Kidney (tissue), 14 donors: ENCODE data around the gene FIP1L1. TPM values are rescaled to one million over a fixed set of nuclear protein-coding genes. Genes with fewer than 3 reads are reported as not detected.

Experiments
- DNase-seq, 5 donors: peaks; one replicate each; pipeline ENCODE4 v3.0.0-alpha.2; 2013 to 2020
- FAIRE-seq: peaks from 2 replicates; lab custom pipeline; 2012; peaks lifted over from hg19 to GRCh38; lab: Jason Lieb, UNC
- H3K27ac ChIP-seq, 2 donors: one replicate each; pipeline ENCODE4 v1.7.0; 2013; ENCODE audit warnings: low read depth in 2 of 2, low read length in 2 of 2, inconsistent platforms in 1 of 2
- H3K27me3 ChIP-seq: one replicate; pipeline ENCODE4 v1.7.1; 2013; ENCODE audit warnings: low read length, inconsistent platforms; ENCODE audit not compliant: control insufficient read depth, insufficient read depth
- H3K36me3 ChIP-seq, 3 donors: one replicate each; pipeline versions ENCODE4 v1.7.0 to v1.7.1; 2013; ENCODE audit warnings: low read length in 3 of 3, control low read depth in 1 of 3, inconsistent platforms in 1 of 3; ENCODE audit not compliant: insufficient read depth in 3 of 3, control insufficient read depth in 2 of 3
- H3K4me1 ChIP-seq, 3 donors: one replicate each; pipeline versions ENCODE4 v1.7.0 to v1.7.1; 2013; ENCODE audit warnings: low read length in 3 of 3, inconsistent platforms in 1 of 3, low read depth in 1 of 3; ENCODE audit not compliant: control insufficient read depth in 2 of 3, insufficient read depth in 2 of 3
- H3K4me3 ChIP-seq, 3 donors: one replicate each; pipeline versions ENCODE4 v1.7.0 to v1.8.1; 2013; ENCODE audit warnings: low read length in 3 of 3, control low read depth in 1 of 3, inconsistent platforms in 1 of 3
- H3K9ac ChIP-seq, 3 donors: one replicate each; pipeline versions ENCODE4 v1.7.0 to v1.7.1; 2013; ENCODE audit warnings: low read length in 3 of 3, control low read depth in 1 of 3, inconsistent platforms in 1 of 3
- H3K9me3 ChIP-seq, 3 donors: one replicate each; pipeline versions ENCODE4 v1.7.0 to v1.7.1; 2013; ENCODE audit warnings: low read length in 3 of 3, control low read depth in 1 of 3, inconsistent platforms in 1 of 3; ENCODE audit not compliant: control insufficient read depth in 2 of 3, insufficient read depth in 1 of 3
- intact Hi-C: fragments of 100-400 bp; cut with DNase I; formaldehyde crosslinking; loops from one replicate; pipeline ENCODE4 v1.11.1; 2022
- polyA plus RNA-seq: library from polyadenylated mRNA; stranded (reverse); fragments of 350-450 nt; fragmentation: Illumina TruSeq; extraction: RNeasy Lipid Tissue Mini Kit (QIAGEN cat#74804); gene quantifications from one replicate; pipeline ENCODE4 v1.2.3, GENCODE V29; 2014; ENCODE audit warnings: low read depth, low replicate concordance; ENCODE audit not compliant: insufficient read depth
- total RNA-seq: library from RNA; stranded (reverse); fragmentation: NEBNext Ultra II Directional; extraction: Animal tissue kit (Norgen Biotek cat#: 25700); gene quantifications from one replicate; pipeline ENCODE4 v1.2.1, GENCODE V29; 2021
- TF ChIP-seq, protein P1 (sequence below): IDR thresholded peaks from 3 replicates; pipeline ENCODE4 v1.5.1; 2012; ENCODE audit warnings: mild to moderate bottlenecking, moderate library complexity, borderline replicate concordance; ENCODE audit not compliant: insufficient read depth; ENCODE audit errors: extremely low read depth
- donor health status: control.
- donor health status: control.
- donor health status: control.
- donor health status: control.
- donor health status: control.
- donor health status: DM: yes; HTN: yes; CAD: no.
- donor health status: Normal renal cell carcinoma (clear cell type).

The FIP1L1 gene
- total and polyA plus RNA-seq, 2 donors from 2014 or later, result 25.5 to 48.0 TPM

- Histone ChIP-seq H3K4me1 (peaks cover 0 to 3% (median 0%) of the 10 kb centered on the region in 3 donors), H3K36me3 (no peaks in the 10 kb centered on the region), H3K4me3 (no peak overlapping the region), H3K27me3 (no peaks in the 10 kb centered on the region), H3K9ac (no peak overlapping the region), H3K27ac (no peak overlapping the region), H3K9me3 (no peaks in the 10 kb centered on the region)
- TF ChIP-seq, protein P1, sequence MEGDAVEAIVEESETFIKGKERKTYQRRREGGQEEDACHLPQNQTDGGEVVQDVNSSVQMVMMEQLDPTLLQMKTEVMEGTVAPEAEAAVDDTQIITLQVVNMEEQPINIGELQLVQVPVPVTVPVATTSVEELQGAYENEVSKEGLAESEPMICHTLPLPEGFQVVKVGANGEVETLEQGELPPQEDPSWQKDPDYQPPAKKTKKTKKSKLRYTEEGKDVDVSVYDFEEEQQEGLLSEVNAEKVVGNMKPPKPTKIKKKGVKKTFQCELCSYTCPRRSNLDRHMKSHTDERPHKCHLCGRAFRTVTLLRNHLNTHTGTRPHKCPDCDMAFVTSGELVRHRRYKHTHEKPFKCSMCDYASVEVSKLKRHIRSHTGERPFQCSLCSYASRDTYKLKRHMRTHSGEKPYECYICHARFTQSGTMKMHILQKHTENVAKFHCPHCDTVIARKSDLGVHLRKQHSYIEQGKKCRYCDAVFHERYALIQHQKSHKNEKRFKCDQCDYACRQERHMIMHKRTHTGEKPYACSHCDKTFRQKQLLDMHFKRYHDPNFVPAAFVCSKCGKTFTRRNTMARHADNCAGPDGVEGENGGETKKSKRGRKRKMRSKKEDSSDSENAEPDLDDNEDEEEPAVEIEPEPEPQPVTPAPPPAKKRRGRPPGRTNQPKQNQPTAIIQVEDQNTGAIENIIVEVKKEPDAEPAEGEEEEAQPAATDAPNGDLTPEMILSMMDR, result no peak
- intact Hi-C loops, result no loop called here
- DNase-seq (no peak), FAIRE-seq (no peak)
Observed at GRCh38 chr4:53346920-53347852, 30.3 kb upstream of the FIP1L1 start.

DNA sequence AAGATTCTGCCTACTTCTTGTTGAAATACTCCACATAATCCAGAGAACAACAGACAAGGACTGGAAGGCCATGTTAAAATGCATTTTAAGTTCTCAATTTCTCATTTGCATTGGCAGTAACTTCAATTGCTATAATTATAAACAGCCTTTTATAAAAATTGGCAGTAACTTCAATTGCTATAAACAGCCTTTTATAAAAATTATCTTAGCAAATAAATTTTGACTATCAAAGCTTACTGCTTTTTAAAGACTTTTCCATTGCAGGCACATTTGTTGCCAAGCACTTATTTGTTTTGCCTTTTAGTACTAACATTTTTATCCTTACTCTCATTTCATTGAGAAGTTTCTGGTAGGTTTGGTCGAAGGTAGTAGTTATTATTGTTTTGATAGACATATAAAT, 29.4 kb upstream of the FIP1L1 start:
- no peak overlapping the region for H3K9ac ChIP-seq
- H3K4me1 ChIP-seq, result peaks cover 0 to 3% (median 0%) of the 10 kb centered on the region in 3 donors
- DNase-seq, result peak in 1 of 5 donors; percentile 17
- TF ChIP-seq, protein P1, result no peak
- H3K36me3 ChIP-seq, result no peaks in the 10 kb centered on the region
- no peak overlapping the region for H3K27ac ChIP-seq
- H3K4me3 ChIP-seq, result no peak overlapping the region
- FAIRE-seq, result no peak
- no peaks in the 10 kb centered on the region for H3K9me3 ChIP-seq
- H3K27me3 ChIP-seq, result no peaks in the 10 kb centered on the region
- intact Hi-C loops, result no loop called here

DNA sequence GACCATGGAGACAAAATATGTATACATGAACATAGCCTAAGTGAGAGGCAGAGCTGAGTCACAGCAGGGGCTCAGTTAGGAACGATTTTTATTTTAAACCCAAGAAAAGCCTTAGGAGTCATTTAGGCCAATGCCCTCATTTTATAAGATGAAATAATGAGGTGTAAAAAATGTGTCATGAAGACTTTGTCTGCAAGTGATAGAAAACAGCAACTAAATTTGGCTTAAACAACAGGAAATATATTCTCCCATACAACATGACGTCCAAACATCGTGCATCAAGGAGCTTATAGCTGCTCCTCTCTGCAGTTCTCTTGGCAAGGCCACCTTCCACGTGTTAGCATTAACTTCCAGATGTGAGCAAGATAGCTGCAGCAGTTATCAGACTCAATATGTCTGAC, 28.4 kb upstream of the FIP1L1 start:
- Histone ChIP-seq H3K9ac (no peak overlapping the region), H3K27me3 (no peaks in the 10 kb centered on the region), H3K4me3 (no peak overlapping the region), H3K4me1 (peaks cover 0 to 3% (median 0%) of the 10 kb centered on the region in 3 donors), H3K9me3 (no peaks in the 10 kb centered on the region), H3K27ac (no peak overlapping the region), H3K36me3 (no peaks in the 10 kb centered on the region)
- FAIRE-seq (no peak), DNase-seq (no peak)
- TF ChIP-seq, protein P1, result no peak
- intact Hi-C loops, result no loop called here
